MCF 10A (cell line): Measurements from ENCODE around the gene CDKL2. TPM values are rescaled to one million over a fixed set of nuclear protein-coding genes. Genes with fewer than 3 reads are reported as not detected.
A peak's percentile ranks its signal among the peaks of the same experiment; 100 is the strongest.

Experiments used
- BruUV-seq: library from RNA; stranded (reverse); fragments of 400-500 nt; replicated peaks from 2 replicates; lab custom pipeline; 2021; lab: Mats Ljungman, UMichigan
- CTCF ChIA-PET: fragments of 300-600 bp; sonication (Branson Sonifier 250); formaldehyde crosslinking; extraction: SDS; loops from one replicate; lab custom pipeline; 2021; ENCODE audit warnings: antibody characterized with exemption, inconsistent platforms; lab: Yijun Ruan, JAX
- POLR2A ChIA-PET: fragments of 300-600, 350-650 bp; sonication (Branson Sonifier 250); formaldehyde crosslinking; extraction: SDS; loops from one replicate; lab custom pipeline; 2020; ENCODE audit warnings: antibody characterized with exemption, inconsistent platforms; lab: Yijun Ruan, JAX
- DNase-seq: peaks from one replicate; pipeline ENCODE4 v3.0.0-alpha.2; 2018; ENCODE audit not compliant: unreplicated experiment
- H3K27ac Mint-ChIP-seq: one replicate; pipeline ENCODE4 v1.8.0; 2022; ENCODE audit warnings: mild to moderate bottlenecking, low read depth, mixed read lengths; ENCODE audit not compliant: unreplicated experiment
- H3K27me3 Mint-ChIP-seq: one replicate; pipeline ENCODE4 v1.8.0; 2022; ENCODE audit warnings: mixed read lengths; ENCODE audit not compliant: insufficient read depth, unreplicated experiment
- H3K36me3 Mint-ChIP-seq: one replicate; pipeline ENCODE4 v1.8.0; 2022; ENCODE audit warnings: mild to moderate bottlenecking, moderate library complexity, mixed read lengths; ENCODE audit not compliant: insufficient read depth, unreplicated experiment
- H3K4me1 Mint-ChIP-seq: one replicate; pipeline ENCODE4 v1.8.0; 2022; ENCODE audit warnings: mixed read lengths; ENCODE audit not compliant: insufficient read depth, unreplicated experiment
- H3K4me3 Mint-ChIP-seq: one replicate; pipeline ENCODE4 v1.8.0; 2022; ENCODE audit warnings: mild to moderate bottlenecking, moderate library complexity, mixed read lengths; ENCODE audit not compliant: unreplicated experiment
- H3K9me3 Mint-ChIP-seq: one replicate; pipeline ENCODE4 v1.8.0; 2022; ENCODE audit warnings: mixed read lengths; ENCODE audit not compliant: unreplicated experiment
- CTCF ChIP-seq: fragments of 200-600 bp; IDR thresholded peaks from one replicate; pipeline ENCODE4 v1.8.0; 2022; ENCODE audit warnings: antibody characterized with exemption, mild to moderate bottlenecking; ENCODE audit not compliant: unreplicated experiment
- intact Hi-C: fragments of 100-400 bp; cut with micrococcal nuclease; formaldehyde crosslinking; loops from 2 replicates; pipeline ENCODE4 v1.14.1; 2022
- total RNA-seq: library from RNA; stranded (reverse); gene quantifications from 2 replicates; pipeline ENCODE4 v1.2.3, GENCODE V29; 2022

The CDKL2 gene
- total RNA-seq, 1 experiment from 2014 or later = 0.42 TPM

GRCh38 chr4:75637176-75637575 lies 6.8 kb upstream of the CDKL2 start:
- CTCF ChIA-PET = interaction anchor here (0.8 to 1.2 kb wide), 2 partner anchors 17 to 1099 kb away, joined by 3 to 4 read pairs; no protein-coding TSS in a partner anchor
- intact Hi-C loops = no loop called here
- Mint-ChIP-seq H3K27ac (no peak overlapping the region), H3K9me3 (no peaks in the 10 kb centered on the region), H3K4me3 (no peak overlapping the region), H3K4me1 (peaks cover 8% of the 10 kb centered on the region), H3K36me3 (peaks cover 34% of the 10 kb centered on the region), H3K27me3 (no peaks in the 10 kb centered on the region)
- DNase-seq = no peak
- POLR2A ChIA-PET = interaction anchor here (1.0 kb wide), 1 partner anchor 87 kb away, joined by 3 read pairs; the partner anchor contains the start of gene USO1
- BruUV-seq = no TSS peak
- no peak for TF ChIP-seq CTCF

- POLR2A ChIA-PET = interaction anchor here (0.6 kb wide), 2 partner anchors 762 to 888 kb away, joined by 3 to 4 read pairs; no protein-coding TSS in a partner anchor
- no peak overlapping the region for H3K4me3 Mint-ChIP-seq
- no TSS peak for BruUV-seq
- no peak for TF ChIP-seq CTCF
- intact Hi-C loops = no loop called here
- no peaks in the 10 kb centered on the region for H3K27me3 Mint-ChIP-seq
- DNase-seq = no peak
- H3K36me3 Mint-ChIP-seq = peaks cover 20% of the 10 kb centered on the region
- H3K9me3 Mint-ChIP-seq = no peaks in the 10 kb centered on the region
- CTCF ChIA-PET = no interaction called here
- peaks cover 8% of the 10 kb centered on the region for H3K4me1 Mint-ChIP-seq
- H3K27ac Mint-ChIP-seq = no peak overlapping the region
Observed at GRCh38 chr4:75634951-75635350, 4.6 kb upstream of the CDKL2 start.

- BruUV-seq = no TSS peak
- no peaks in the 10 kb centered on the region for H3K9me3 Mint-ChIP-seq
- H3K4me1 Mint-ChIP-seq = peaks cover 8% of the 10 kb centered on the region
- POLR2A ChIA-PET = interaction anchor here (0.6 kb wide), 1 partner anchor 888 kb away, joined by 4 read pairs; no protein-coding TSS in a partner anchor
- intact Hi-C loops = no loop called here
- TF ChIP-seq CTCF = no peak
- CTCF ChIA-PET = no interaction called here
- no peak overlapping the region for H3K4me3 Mint-ChIP-seq
- DNase-seq = no peak
- no peak overlapping the region for H3K27ac Mint-ChIP-seq
- peaks cover 13% of the 10 kb centered on the region for H3K36me3 Mint-ChIP-seq
- H3K27me3 Mint-ChIP-seq = no peaks in the 10 kb centered on the region
Observed at GRCh38 chr4:75634281-75634680, 4.0 kb upstream of the CDKL2 start.

- intact Hi-C loops = no loop called here
- Mint-ChIP-seq H3K27me3 (no peaks in the 10 kb centered on the region), H3K36me3 (peaks cover 9% of the 10 kb centered on the region), H3K4me3 (no peak overlapping the region), H3K4me1 (peaks cover 8% of the 10 kb centered on the region), H3K27ac (no peak overlapping the region), H3K9me3 (no peaks in the 10 kb centered on the region)
- BruUV-seq = no TSS peak
- TF ChIP-seq CTCF = no peak
- ChIA-PET CTCF (no interaction called here), POLR2A (no interaction called here)
- peak; percentile 1 for DNase-seq
Observed at GRCh38 chr4:75633846-75634245, 3.5 kb upstream of the CDKL2 start.
